ENCODE measurements around the gene TOM1L2.
"Not testable (repeated sequence)": the region's sequence is repeated elsewhere in the genome, so short reads cannot be mapped to it uniquely, and the experiment has no call there.

TOM1L2 gene

GRCh38 chr17:18005496-18005895, 33.3 kb upstream of the TOM1L2 start:
- TF ChIP-seq CTCF (conservative IDR thresholded peaks at IDR 0.05; ENCODE audit: low read depth, low read length): no peak
- DNase-seq (ENCODE audit: low read depth): no peak
- no peak overlapping the region for H3K4me3 ChIP-seq (ENCODE audit: low read depth, low read length)

GRCh38 chr17:18004884-18005305, 32.7 kb upstream of the TOM1L2 start:
- H3K4me3 ChIP-seq (ENCODE audit: low read depth, low read length): no peak overlapping the region
- DNase-seq (ENCODE audit: low read depth): no peak
- peak; percentile 41 for TF ChIP-seq CTCF (conservative IDR thresholded peaks at IDR 0.05; ENCODE audit: low read depth, low read length)

GRCh38 chr17:18004345-18004744, 32.1 kb upstream of the TOM1L2 start:
- DNase-seq (ENCODE audit: low read depth): no peak
- no peak overlapping the region for H3K4me3 ChIP-seq (ENCODE audit: low read depth, low read length)
- TF ChIP-seq CTCF (conservative IDR thresholded peaks at IDR 0.05; ENCODE audit: low read depth, low read length): no peak

GRCh38 chr17:18002171-18002570, 30.0 kb upstream of the TOM1L2 start:
- no peak for DNase-seq (ENCODE audit: low read depth)
- TF ChIP-seq CTCF (conservative IDR thresholded peaks at IDR 0.05; ENCODE audit: low read depth, low read length): no peak
- no peak overlapping the region for H3K4me3 ChIP-seq (ENCODE audit: low read depth, low read length)

- no peak for TF ChIP-seq CTCF (conservative IDR thresholded peaks at IDR 0.05; ENCODE audit: low read depth, low read length)
- H3K4me3 ChIP-seq (ENCODE audit: low read depth, low read length): no peak overlapping the region
- no peak for DNase-seq (ENCODE audit: low read depth)
Observed at GRCh38 chr17:18000030-18000408, 27.8 kb upstream of the TOM1L2 start.

- peak; percentile 23 for DNase-seq (ENCODE audit: low read depth)
- no peak for TF ChIP-seq CTCF (conservative IDR thresholded peaks at IDR 0.05; ENCODE audit: low read depth, low read length)
- no peak overlapping the region for H3K4me3 ChIP-seq (ENCODE audit: low read depth, low read length)
Observed at GRCh38 chr17:17999364-18000029, 27.3 kb upstream of the TOM1L2 start.

GRCh38 chr17:17998934-17999333, 26.7 kb upstream of the TOM1L2 start:
- DNase-seq (ENCODE audit: low read depth): no peak
- TF ChIP-seq CTCF (conservative IDR thresholded peaks at IDR 0.05; ENCODE audit: low read depth, low read length): no peak
- H3K4me3 ChIP-seq (ENCODE audit: low read depth, low read length): no peak overlapping the region

GRCh38 chr17:17995887-17996286, 23.7 kb upstream of the TOM1L2 start:
- H3K4me3 ChIP-seq (ENCODE audit: low read depth, low read length): not testable (repeated sequence)

More at GRCh38 chr17:17995887-17996286, 23.7 kb upstream of the TOM1L2 start:
- not testable (repeated sequence) for DNase-seq (ENCODE audit: low read depth)

All from choroid plexus epithelial cell (primary cell).